Measurements from ENCODE around the gene SNURF.
"Not testable (repeated sequence)": the region's sequence is repeated elsewhere in the genome, so short reads cannot be mapped to it uniquely, and the experiment has no call there.

The SNURF gene

DNA sequence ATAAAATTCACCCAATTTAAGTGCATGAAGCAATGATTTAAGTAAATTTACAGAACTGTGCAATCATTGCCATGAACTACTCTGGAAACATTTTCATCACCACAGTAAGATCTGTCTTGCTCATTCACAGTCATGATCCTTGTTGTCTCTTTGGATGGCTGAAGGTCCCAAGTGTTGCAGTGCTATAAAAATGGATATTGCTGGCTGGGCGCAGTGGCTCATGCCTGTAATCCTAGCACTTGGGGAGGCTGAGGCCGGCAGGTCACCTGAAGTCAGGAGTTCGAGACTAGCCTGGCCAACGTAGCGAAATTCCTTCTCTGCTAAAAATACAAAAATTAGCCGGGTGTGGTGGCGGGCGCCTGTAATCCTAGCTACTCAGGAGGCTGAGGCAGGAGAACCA, 17.0 kb downstream of the SNURF start:
- no peak for DNase-seq

DNA sequence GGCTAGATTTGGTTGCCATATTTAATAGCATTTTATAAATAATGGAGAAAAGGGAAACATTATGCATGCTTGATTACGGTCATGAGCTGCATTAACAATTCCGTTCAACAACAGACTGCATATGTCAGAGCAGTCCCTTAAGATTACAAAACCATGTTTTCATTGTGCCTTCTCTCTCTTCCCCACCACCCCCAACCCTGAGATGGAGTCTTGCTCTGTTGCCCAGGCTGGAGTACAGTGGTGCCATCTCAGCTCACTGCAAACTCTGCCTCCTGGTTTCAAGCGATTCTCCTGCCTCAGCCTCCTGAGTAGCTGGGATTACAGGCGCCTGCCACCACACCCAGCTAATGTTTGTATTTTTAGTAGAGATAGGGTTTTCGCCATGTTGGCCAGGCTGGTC, 17.9 kb downstream of the SNURF start:
- not testable (repeated sequence) for DNase-seq

- no peak for DNase-seq
These were observed 22.1 kb downstream of the SNURF start for GRCh38 chr15:24976932-24977331.

GRCh38 chr15:24977686-24978085, 22.9 kb downstream of the SNURF start:
- no peak for DNase-seq

DNA sequence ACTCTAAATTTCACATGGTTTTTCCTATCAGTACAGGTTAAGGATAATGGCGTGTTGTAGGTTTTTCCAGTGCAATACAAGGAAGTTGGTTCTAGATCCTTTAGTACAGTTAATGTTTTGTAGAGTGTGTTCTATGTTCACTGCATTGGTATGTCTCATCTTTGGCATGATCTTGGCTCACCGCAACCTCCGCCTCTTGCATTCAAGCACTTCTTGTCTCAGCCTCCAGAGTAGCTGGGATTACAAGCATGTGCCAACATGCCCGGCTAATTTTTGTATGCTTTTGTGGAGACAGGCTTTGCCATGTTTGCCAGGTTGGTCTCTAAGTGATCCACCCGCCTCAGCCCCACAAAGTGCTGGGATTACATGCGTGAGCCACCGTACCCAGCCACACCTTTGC, 30.4 kb downstream of the SNURF start:
- no peak for DNase-seq

DNA sequence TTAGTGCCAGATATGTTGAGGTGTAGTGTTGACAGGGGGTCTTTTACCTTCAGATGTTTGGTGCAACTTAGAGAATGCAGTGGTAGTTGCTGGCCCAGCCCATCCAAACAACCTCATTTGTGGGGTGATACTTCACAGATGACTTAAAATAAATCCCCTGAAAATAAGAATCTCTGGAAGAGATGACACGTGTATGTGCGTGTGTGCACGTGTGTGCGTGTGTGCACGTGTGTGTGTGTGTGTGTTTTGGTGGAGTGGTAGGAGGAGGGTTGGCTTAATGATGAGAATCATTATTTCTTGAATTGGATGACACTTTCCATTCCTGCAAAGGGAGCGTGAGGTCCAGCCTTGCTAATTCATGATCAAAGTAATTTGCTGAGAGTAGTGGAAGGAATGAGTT, 31.9 kb downstream of the SNURF start:
- no peak for DNase-seq

Measured in NCI-H510A (cell line).